GM12878 (cell line): ENCODE results near the gene ASB6. TPM values are rescaled to one million over a fixed set of nuclear protein-coding genes. Genes with fewer than 3 reads are reported as not detected.

ENCODE experiments used
- ATAC-seq: fragments of 200-7000 bp; cut with Tn5 transposase; 3 replicates; pipeline ENCODE4 v1.9.1; 2020; ENCODE audit warnings: mild to moderate bottlenecking, moderate library complexity
- BruUV-seq: library from RNA; stranded (reverse); fragments of 400-500 nt; replicated peaks from 2 replicates; lab custom pipeline; 2021; lab: Mats Ljungman, UMichigan
- CTCF ChIA-PET: fragments of 300-600 bp; sonication (Branson Sonifier 250); formaldehyde crosslinking; extraction: SDS; loops from one replicate; lab custom pipeline; 2021; ENCODE audit warnings: inconsistent platforms; lab: Yijun Ruan, JAX
- POLR2A ChIA-PET: fragments of 350-600 bp; formaldehyde crosslinking; extraction: SDS; loops from one replicate; lab custom pipeline; 2021; ENCODE audit warnings: inconsistent platforms; lab: Charles Lee
- RAD21 ChIA-PET: fragments of 300-600 bp; sonication (Branson Sonifier 250); formaldehyde crosslinking; loops from one replicate; lab custom pipeline; 2023; ENCODE audit warnings: antibody characterized with exemption; ENCODE audit not compliant: unreplicated experiment; lab: Charles Lee
- SMC1A ChIA-PET: fragments of 300-600 bp; sonication (Branson Sonifier 250); formaldehyde crosslinking; loops from one replicate; lab custom pipeline; 2023; ENCODE audit not compliant: unreplicated experiment, uncharacterized antibody; lab: Charles Lee
- DNase-seq: peaks from one replicate; pipeline ENCODE4 v3.0.0-alpha.2; 2011; ENCODE audit warnings: low read depth, low spot score
- FAIRE-seq: peaks from 3 replicates; lab custom pipeline; 2011; peaks lifted over from hg19 to GRCh38; lab: Jason Lieb, UNC
- H2AFZ ChIP-seq: 2 replicates; pipeline ENCODE4 v1.6.0; 2011; ENCODE audit warnings: low read depth, low read length, control low read depth; ENCODE audit not compliant: control insufficient read depth
- H3K27ac ChIP-seq: 2 replicates; pipeline ENCODE4 v1.5.1; 2011; ENCODE audit warnings: control low read depth; ENCODE audit not compliant: control insufficient read depth, insufficient read depth
- H3K27me3 ChIP-seq, 2 experiments: replicated peaks in 1 of 2; 2 replicates each; pipeline versions ENCODE4 v1.6.0 to v1.6.1; 2011; ENCODE audit warnings: low read length in 1 of 2; ENCODE audit not compliant: control insufficient read depth in 2 of 2, insufficient read depth in 2 of 2
- H3K36me3 ChIP-seq, 2 experiments: 2 replicates each; pipeline ENCODE4 v1.5.1; 2011; ENCODE audit warnings: low read length in 1 of 2; ENCODE audit not compliant: control insufficient read depth in 2 of 2, insufficient read depth in 2 of 2
- H3K4me1 ChIP-seq: 2 replicates; pipeline ENCODE4 v1.6.1; 2011; ENCODE audit warnings: mild to moderate bottlenecking, low read length, moderate library complexity, mixed read lengths; ENCODE audit not compliant: control insufficient read depth, insufficient read depth
- H3K4me2 ChIP-seq: 2 replicates; pipeline ENCODE4 v1.6.0; 2011; ENCODE audit warnings: control low read depth; ENCODE audit not compliant: control insufficient read depth, insufficient read depth
- H3K4me3 ChIP-seq: fragments of 200-600 bp; sonication (generic); 2 replicates; pipeline ENCODE4 v1.5.1; 2016
- H3K79me2 ChIP-seq: 2 replicates; pipeline ENCODE4 v1.6.0; 2011; ENCODE audit warnings: low read length; ENCODE audit not compliant: control insufficient read depth, insufficient read depth
- H3K9ac ChIP-seq: 2 replicates; pipeline ENCODE4 v1.8.0; 2011; ENCODE audit warnings: low read length, control low read depth, mixed read lengths; ENCODE audit not compliant: control insufficient read depth, insufficient read depth
- H3K9me3 ChIP-seq: replicated peaks from 3 replicates; pipeline ENCODE4 v1.5.1; 2011; ENCODE audit warnings: mild to moderate bottlenecking, low read length; ENCODE audit not compliant: control insufficient read depth, insufficient read depth
- H4K20me1 ChIP-seq: 2 replicates; pipeline ENCODE4 v1.6.0; 2011; ENCODE audit not compliant: control insufficient read depth, insufficient read depth
- ATF7 ChIP-seq: fragments of 450-650 bp; IDR thresholded peaks from 2 replicates; pipeline ENCODE4 v1.6.1; 2016; ENCODE audit warnings: low read depth, mild to moderate bottlenecking
- CHD4 ChIP-seq: fragments of 200-600 bp; sonication (generic); IDR thresholded peaks from 2 replicates; pipeline ENCODE4 v1.6.1; 2016; ENCODE audit warnings: mild to moderate bottlenecking
- EP300 ChIP-seq, 2 experiments: fragments of 150-350 bp in 1 of 2; IDR thresholded peaks; 2 replicates each; pipeline ENCODE4 v1.6.1; 2011 to 2012; ENCODE audit warnings: low read depth in 2 of 2, low read length in 2 of 2, borderline replicate concordance in 1 of 2, improper control_type of control experiment in 1 of 2, inconsistent platforms in 1 of 2; ENCODE audit not compliant: control insufficient read depth in 1 of 2
- EZH2 ChIP-seq: IDR thresholded peaks from 2 replicates; pipeline ENCODE4 v1.6.1; 2012; ENCODE audit warnings: low read depth, mild to moderate bottlenecking, control low read depth, inconsistent platforms, low read length, borderline replicate concordance; ENCODE audit not compliant: control insufficient read depth
- GATAD2B ChIP-seq: fragments of 450-650 bp; conservative IDR thresholded peaks from 2 replicates; pipeline ENCODE4 v1.6.1; 2017; ENCODE audit warnings: low read depth, mild to moderate bottlenecking, moderate library complexity
- HDAC2 ChIP-seq: fragments of 200-600 bp; sonication (generic); IDR thresholded peaks from 2 replicates; pipeline ENCODE4 v1.6.1; 2017
- IKZF1 ChIP-seq: fragments of 450-650 bp; conservative IDR thresholded peaks from 2 replicates; pipeline ENCODE4 v1.6.1; 2017; ENCODE audit warnings: antibody characterized with exemption, mild to moderate bottlenecking
- KLF5 ChIP-seq: fragments of 450-650 bp; IDR thresholded peaks from 2 replicates; pipeline ENCODE4 v1.6.1; 2014; ENCODE audit warnings: mild to moderate bottlenecking; ENCODE audit not compliant: partially characterized antibody
- NFYA ChIP-seq: IDR thresholded peaks from 2 replicates; pipeline ENCODE4 v1.6.1; 2011; ENCODE audit warnings: low read depth, mild to moderate bottlenecking, low read length, improper control_type of control experiment, borderline replicate concordance
- NR2C1 ChIP-seq: fragments of 450-650 bp; IDR thresholded peaks from 2 replicates; pipeline ENCODE4 v1.6.1; 2017; ENCODE audit warnings: antibody characterized with exemption, mild to moderate bottlenecking, moderate library complexity
- POLR2AphosphoS5 ChIP-seq: IDR thresholded peaks from 2 replicates; pipeline ENCODE4 v1.6.1; 2011; ENCODE audit warnings: mild to moderate bottlenecking, low read length, inconsistent platforms
- TARDBP ChIP-seq: IDR thresholded peaks from 2 replicates; pipeline ENCODE4 v1.6.1; 2016; ENCODE audit warnings: borderline replicate concordance
- TCF7 ChIP-seq: IDR thresholded peaks from 2 replicates; pipeline ENCODE4 v1.6.1; 2014; ENCODE audit warnings: antibody characterized with exemption, borderline replicate concordance
- ZBED1 ChIP-seq: IDR thresholded peaks from 2 replicates; pipeline ENCODE4 v1.6.1; 2016; ENCODE audit warnings: borderline replicate concordance
- WGBS: methylation state at CpG from one replicate; pipeline ENCODE4 v1.1.6; 2016; ENCODE audit warnings: low lambda C conversion rate; ENCODE audit not compliant: insufficient replicate concordance, insufficient coverage; ENCODE audit errors: missing lambda C conversion rate; 5-methylcytosine and 5-hydroxymethylcytosine counted together
- in situ Hi-C: fragments of 300-500 bp; cut with MboI; formaldehyde crosslinking; loops from 9 replicates; pipeline ENCODE4 v1.14.3; 2018; ENCODE audit warnings: mixed read lengths
- intact Hi-C: fragments of 100-400 bp; cut with micrococcal nuclease; formaldehyde crosslinking; loops from one replicate; pipeline ENCODE4 v1.14.2; 2022; ENCODE audit not compliant: unreplicated experiment
- polyA plus RNA-seq, 11 experiments: library from polyadenylated mRNA; depleted of rRNA in 4 of 11; unstranded in 6 of 11; stranded (reverse) in 5 of 11; fragments of >200 nt; fragmentation: Nextera tagmentation in 4 of 11; fragmentation: Illumina TruSeq in 1 of 11; extraction: Ambion mirVana in 4 of 11; extraction: Trizol in 1 of 11; gene quantifications; 1 replicate in 1 of 11; 2 replicates in 10 of 11; pipeline versions ENCODE4 v1.2.1 to v1.2.3, GENCODE V29; 2011 to 2016; ENCODE audit warnings: inconsistent platforms in 2 of 11, missing spikeins in 2 of 11, low read depth in 1 of 11
- total RNA-seq, 4 experiments: library from RNA; depleted of rRNA in 3 of 4; stranded (reverse); fragments of >200 nt in 3 of 4; fragmentation: Illumina TruSeq in 1 of 4; extraction: Trizol in 1 of 4; gene quantifications; 2 replicates each; pipeline versions ENCODE4 v1.2.1 to v1.2.3, GENCODE V29; 2013 to 2021
- TF ChIP-seq, protein P1 (sequence below): fragments of 150-350 bp; IDR thresholded peaks from 2 replicates; pipeline ENCODE4 v1.6.1; 2014; ENCODE audit warnings: mild to moderate bottlenecking, low read depth, low read length
- TF ChIP-seq, protein P2 (sequence below): IDR thresholded peaks from 2 replicates; pipeline ENCODE4 v1.6.1; 2011; ENCODE audit warnings: borderline replicate concordance, low read depth, mild to moderate bottlenecking, moderate library complexity, low read length; ENCODE audit not compliant: insufficient read depth, poor library complexity, severe bottlenecking
- TF ChIP-seq, protein P3 (sequence below): IDR thresholded peaks from 2 replicates; pipeline ENCODE4 v1.6.1; 2012; ENCODE audit warnings: low read depth, low read length, improper control_type of control experiment
- TF ChIP-seq, protein P4 (sequence below): fragments of 450-650 bp; conservative IDR thresholded peaks from 2 replicates; pipeline ENCODE4 v1.6.1; 2017; ENCODE audit warnings: mild to moderate bottlenecking, moderate library complexity

Gene ASB6
- total and polyA plus RNA-seq, 10 of the 15 experiments (the other 5 are each of a cell fraction or from before 2014, with no cell fraction given) = 0.80 to 18.2 (median 9.9) TPM

DNA sequence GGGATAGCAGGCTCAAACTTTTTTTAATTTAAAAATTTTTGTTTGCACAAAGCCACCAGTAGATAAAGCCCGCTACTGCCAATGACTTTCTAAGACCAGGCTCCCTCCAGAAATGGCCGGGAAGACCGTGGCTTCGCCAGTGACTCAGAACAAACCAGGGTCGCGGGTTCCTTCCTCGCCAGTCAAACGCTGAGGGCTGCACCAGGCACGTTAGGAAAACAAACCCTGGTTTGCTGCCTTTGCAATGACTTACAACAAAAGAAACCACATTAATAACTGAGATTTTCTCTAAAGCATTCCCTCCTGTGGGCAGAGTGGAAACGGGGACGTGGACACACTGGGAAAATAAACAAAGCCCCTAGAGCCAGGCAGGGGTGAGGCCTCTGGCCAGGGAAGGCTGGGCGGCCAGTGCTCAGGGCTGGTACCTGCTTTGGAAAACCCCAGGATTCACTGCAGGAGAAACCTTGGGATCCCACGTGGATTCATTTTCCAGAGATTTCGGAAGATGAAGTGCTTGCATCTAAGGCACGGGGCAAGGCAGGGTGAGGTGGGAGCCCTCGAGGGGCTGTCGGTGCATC is 27.3 kb upstream of the ASB6 start:
- peaks cover 0 to 2% of the 10 kb centered on the region in 2 experiments; a peak in 1 of 4 replicates for H3K27me3 ChIP-seq
- H3K9ac ChIP-seq = no peak overlapping the region
- H3K4me1 ChIP-seq = no peaks in the 10 kb centered on the region
- intact Hi-C loops = no loop called here
- CTCF ChIA-PET = no interaction called here
- ATAC-seq (no peak), FAIRE-seq (no peak)
- no peaks in the 10 kb centered on the region for H3K79me2 ChIP-seq
- TF ChIP-seq, protein P1, sequence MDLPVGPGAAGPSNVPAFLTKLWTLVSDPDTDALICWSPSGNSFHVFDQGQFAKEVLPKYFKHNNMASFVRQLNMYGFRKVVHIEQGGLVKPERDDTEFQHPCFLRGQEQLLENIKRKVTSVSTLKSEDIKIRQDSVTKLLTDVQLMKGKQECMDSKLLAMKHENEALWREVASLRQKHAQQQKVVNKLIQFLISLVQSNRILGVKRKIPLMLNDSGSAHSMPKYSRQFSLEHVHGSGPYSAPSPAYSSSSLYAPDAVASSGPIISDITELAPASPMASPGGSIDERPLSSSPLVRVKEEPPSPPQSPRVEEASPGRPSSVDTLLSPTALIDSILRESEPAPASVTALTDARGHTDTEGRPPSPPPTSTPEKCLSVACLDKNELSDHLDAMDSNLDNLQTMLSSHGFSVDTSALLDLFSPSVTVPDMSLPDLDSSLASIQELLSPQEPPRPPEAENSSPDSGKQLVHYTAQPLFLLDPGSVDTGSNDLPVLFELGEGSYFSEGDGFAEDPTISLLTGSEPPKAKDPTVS = no peak
- TF ChIP-seq NFYA (no peak), EP300 (IDR thresholded peaks at IDR 0.05; ENCODE audit: borderline replicate concordance in 1 of 2, control insufficient read depth in 1 of 2, low read depth in 2 of 2, low read length in 2 of 2) (no peak), POLR2AphosphoS5 (no peak), HDAC2 (no peak), ZBED1 (no peak), EZH2 (no peak), TCF7 (no peak), GATAD2B (no peak), NR2C1 (no peak), TARDBP (no peak), ATF7 (no peak), CHD4 (no peak), KLF5 (no peak), IKZF1 (no peak)
- TF ChIP-seq, protein P2, sequence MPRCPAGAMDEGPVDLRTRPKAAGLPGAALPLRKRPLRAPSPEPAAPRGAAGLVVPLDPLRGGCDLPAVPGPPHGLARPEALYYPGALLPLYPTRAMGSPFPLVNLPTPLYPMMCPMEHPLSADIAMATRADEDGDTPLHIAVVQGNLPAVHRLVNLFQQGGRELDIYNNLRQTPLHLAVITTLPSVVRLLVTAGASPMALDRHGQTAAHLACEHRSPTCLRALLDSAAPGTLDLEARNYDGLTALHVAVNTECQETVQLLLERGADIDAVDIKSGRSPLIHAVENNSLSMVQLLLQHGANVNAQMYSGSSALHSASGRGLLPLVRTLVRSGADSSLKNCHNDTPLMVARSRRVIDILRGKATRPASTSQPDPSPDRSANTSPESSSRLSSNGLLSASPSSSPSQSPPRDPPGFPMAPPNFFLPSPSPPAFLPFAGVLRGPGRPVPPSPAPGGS = no peak
- TF ChIP-seq, protein P3, sequence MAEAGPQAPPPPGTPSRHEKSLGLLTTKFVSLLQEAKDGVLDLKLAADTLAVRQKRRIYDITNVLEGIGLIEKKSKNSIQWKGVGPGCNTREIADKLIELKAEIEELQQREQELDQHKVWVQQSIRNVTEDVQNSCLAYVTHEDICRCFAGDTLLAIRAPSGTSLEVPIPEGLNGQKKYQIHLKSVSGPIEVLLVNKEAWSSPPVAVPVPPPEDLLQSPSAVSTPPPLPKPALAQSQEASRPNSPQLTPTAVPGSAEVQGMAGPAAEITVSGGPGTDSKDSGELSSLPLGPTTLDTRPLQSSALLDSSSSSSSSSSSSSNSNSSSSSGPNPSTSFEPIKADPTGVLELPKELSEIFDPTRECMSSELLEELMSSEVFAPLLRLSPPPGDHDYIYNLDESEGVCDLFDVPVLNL = no peak
- TF ChIP-seq, protein P4, sequence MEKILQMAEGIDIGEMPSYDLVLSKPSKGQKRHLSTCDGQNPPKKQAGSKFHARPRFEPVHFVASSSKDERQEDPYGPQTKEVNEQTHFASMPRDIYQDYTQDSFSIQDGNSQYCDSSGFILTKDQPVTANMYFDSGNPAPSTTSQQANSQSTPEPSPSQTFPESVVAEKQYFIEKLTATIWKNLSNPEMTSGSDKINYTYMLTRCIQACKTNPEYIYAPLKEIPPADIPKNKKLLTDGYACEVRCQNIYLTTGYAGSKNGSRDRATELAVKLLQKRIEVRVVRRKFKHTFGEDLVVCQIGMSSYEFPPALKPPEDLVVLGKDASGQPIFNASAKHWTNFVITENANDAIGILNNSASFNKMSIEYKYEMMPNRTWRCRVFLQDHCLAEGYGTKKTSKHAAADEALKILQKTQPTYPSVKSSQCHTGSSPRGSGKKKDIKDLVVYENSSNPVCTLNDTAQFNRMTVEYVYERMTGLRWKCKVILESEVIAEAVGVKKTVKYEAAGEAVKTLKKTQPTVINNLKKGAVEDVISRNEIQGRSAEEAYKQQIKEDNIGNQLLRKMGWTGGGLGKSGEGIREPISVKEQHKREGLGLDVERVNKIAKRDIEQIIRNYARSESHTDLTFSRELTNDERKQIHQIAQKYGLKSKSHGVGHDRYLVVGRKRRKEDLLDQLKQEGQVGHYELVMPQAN = no peak
- TF ChIP-seq, all 136 proteins: peak for 0
- 31% methylated on average over 17 of the region's 17 CpGs for WGBS
- DNase-seq = no peak
- ChIA-PET POLR2A (no interaction called here), RAD21 (no interaction called here), SMC1A (no interaction called here)
- no TSS peak for BruUV-seq
- Histone ChIP-seq H3K4me2 (no peak overlapping the region), H3K36me3 (no peaks in the 10 kb centered on the region), H3K9me3 (no peaks in the 10 kb centered on the region), H2AFZ (no peak overlapping the region), H3K4me3 (no peak overlapping the region), H3K27ac (no peak overlapping the region), H4K20me1 (no peaks in the 10 kb centered on the region)
- in situ Hi-C loops = no loop called here
